Testis (tissue), 2 donors: ENCODE data around the gene SMYD5.

Experiments
- CTCF ChIP-seq, 3 experiments: fragments of 450-650 bp in 2 of 3; fragments of 200-600 bp in 1 of 3; sonication (generic) in 1 of 3; IDR thresholded peaks; one replicate each; pipeline ENCODE4 v1.5.1; 2016 to 2019; ENCODE audit warnings: antibody characterized with exemption in 3 of 3, mild to moderate bottlenecking in 2 of 3, moderate library complexity in 1 of 3
- POLR2A ChIP-seq: fragments of 450-650 bp; IDR thresholded peaks from one replicate; pipeline ENCODE4 v1.6.1; 2017; ENCODE audit warnings: antibody characterized with exemption, mild to moderate bottlenecking, moderate library complexity

GRCh38 chr2:73265298-73266060 is 51.4 kb downstream of the SMYD5 start:
- TF ChIP-seq CTCF (IDR thresholded peaks at IDR 0.05), result no peak
- TF ChIP-seq POLR2A, result no peak
